Activated CD4-positive, alpha-beta T cell treated with anti-CD3 and anti-CD28 coated beads, Interleukin-2, amount 50 U/mL, for 24 hours (primary cell): Measurements from ENCODE around the gene ZBED4.
"Not testable (repeated sequence)": the region's sequence is repeated elsewhere in the genome, so short reads cannot be mapped to it uniquely, and the experiment has no call there.

Experiments used
- DNase-seq, 2 donors: peaks; one replicate each; pipeline ENCODE4 v3.0.0-alpha.2; 2020; ENCODE audit warnings: low read depth in 1 of 2, low spot score in 1 of 2

Gene ZBED4, protein sequence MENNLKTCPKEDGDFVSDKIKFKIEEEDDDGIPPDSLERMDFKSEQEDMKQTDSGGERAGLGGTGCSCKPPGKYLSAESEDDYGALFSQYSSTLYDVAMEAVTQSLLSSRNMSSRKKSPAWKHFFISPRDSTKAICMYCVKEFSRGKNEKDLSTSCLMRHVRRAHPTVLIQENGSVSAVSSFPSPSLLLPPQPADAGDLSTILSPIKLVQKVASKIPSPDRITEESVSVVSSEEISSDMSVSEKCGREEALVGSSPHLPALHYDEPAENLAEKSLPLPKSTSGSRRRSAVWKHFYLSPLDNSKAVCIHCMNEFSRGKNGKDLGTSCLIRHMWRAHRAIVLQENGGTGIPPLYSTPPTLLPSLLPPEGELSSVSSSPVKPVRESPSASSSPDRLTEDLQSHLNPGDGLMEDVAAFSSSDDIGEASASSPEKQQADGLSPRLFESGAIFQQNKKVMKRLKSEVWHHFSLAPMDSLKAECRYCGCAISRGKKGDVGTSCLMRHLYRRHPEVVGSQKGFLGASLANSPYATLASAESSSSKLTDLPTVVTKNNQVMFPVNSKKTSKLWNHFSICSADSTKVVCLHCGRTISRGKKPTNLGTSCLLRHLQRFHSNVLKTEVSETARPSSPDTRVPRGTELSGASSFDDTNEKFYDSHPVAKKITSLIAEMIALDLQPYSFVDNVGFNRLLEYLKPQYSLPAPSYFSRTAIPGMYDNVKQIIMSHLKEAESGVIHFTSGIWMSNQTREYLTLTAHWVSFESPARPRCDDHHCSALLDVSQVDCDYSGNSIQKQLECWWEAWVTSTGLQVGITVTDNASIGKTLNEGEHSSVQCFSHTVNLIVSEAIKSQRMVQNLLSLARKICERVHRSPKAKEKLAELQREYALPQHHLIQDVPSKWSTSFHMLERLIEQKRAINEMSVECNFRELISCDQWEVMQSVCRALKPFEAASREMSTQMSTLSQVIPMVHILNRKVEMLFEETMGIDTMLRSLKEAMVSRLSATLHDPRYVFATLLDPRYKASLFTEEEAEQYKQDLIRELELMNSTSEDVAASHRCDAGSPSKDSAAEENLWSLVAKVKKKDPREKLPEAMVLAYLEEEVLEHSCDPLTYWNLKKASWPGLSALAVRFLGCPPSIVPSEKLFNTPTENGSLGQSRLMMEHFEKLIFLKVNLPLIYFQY

DNA sequence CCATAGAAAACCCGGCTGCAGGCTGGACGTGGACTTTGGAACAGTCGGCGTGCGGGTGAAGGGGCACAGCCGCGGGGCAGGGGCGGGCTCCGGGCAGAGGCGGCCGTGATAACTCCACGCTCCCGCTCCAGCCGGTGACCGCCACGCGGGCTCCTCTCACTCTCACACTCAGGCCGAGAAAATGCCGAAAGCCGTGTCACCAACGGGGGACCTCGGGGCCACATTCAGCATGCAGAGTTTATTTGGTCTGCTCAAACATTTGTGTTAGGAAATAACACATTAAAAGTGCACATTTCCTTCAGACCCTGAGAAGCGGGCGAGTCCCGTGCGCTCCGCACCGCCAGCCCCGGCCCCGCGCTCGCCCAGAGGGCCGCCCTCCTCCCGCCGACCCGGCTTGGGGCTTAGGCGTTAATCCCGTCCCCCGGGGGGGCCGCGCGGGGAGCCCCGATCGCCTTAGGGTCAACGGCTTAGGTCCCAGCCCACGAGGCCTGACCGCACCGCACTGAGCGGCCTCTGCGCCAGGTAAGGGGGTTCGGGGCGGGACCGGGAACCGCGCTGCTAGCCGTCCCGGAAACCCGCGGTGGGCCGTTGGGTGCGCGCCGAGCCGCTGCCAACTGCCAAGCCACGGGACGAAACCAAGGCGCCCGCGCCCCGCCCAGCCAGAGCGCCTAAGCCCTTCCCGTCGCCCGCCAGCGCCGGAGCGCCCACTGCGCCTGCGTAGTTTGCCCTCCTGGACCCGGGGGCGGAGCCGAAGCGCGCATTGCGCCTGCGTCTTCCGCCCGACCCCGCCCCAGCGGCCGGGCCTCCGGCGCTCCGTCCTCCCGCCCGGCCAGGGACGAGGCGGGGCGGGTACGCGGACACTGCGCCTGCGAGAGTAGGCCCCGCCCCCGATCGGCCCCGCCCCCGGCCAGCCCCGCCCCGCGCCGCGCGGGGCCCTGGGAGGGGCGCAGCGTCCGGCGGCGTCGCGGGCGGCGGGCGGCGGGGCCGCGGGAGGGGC is at the start of gene ZBED4:
ZBED4 (plus strand) TSS at position 947 of the 997 bp plus-strand sequence. CDS start 29,819 bp downstream, outside the sequence.
- DNase-seq, result peak; percentile 97

DNA sequence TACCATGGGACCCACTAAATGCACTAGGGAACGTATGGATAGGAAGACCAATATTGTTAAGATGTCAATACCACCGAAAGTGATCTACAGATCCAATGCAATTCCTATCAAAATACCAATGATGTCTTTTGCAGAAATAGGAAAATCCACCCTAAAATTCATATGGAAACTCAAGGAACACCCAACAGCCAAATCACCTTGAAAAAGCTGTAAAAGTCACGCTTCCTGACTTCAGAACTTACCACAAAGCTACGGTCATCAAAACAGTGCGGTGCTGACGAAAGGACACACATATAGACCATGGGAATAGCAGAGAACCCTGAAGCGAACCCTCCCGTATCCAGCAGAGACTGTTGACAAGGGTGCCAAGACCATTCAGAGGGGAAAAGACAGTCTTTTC is 46.5 kb upstream of the ZBED4 start:
- DNase-seq, result no peak

DNA sequence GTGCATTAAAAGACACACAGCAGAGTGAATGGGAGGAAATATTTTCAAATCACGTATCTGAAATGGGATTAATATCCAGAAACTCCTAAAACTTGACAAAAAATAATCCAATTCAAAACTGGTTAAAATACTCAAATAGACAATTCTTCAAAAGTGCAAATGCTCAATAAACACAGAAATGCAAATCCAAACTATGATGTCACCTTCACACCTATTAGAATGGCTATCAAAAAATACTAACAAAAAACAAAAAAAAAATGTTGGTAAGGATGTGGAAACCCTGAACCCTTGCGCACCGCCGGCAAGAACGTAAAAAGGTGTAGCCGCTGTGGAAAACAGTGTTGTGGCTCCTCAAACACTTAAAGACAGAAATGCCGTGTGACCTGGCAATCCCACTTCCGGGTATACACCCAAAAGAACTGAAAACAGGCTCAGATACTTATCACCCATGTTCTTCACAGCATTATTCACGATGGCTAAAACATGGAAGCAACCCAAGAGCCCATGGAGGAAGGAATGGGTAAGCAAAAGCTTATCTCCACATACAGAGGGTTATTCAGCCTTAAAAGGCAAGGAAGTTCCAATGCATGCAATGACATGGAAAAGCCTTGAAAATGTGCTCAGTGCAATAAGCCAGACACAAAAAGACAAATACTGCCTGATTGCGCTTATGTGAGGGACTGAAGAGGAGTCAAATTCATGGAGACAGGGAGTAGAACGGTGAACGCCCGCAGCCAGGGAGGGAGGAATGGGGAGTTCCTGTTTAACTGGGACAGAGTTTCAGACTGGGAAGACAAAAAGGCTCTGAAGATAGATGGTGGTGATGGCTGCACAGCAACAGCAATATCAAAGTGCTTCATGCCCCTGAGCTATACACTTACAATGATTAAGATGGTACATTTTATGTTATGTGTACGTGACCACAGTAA is 45.6 kb upstream of the ZBED4 start:
- DNase-seq, result no peak

GRCh38 chr22:49810363-49811019 is 43.2 kb upstream of the ZBED4 start:
- DNase-seq, result no peak

GRCh38 chr22:49811020-49811791 is 42.4 kb upstream of the ZBED4 start:
- DNase-seq, result no peak

DNA sequence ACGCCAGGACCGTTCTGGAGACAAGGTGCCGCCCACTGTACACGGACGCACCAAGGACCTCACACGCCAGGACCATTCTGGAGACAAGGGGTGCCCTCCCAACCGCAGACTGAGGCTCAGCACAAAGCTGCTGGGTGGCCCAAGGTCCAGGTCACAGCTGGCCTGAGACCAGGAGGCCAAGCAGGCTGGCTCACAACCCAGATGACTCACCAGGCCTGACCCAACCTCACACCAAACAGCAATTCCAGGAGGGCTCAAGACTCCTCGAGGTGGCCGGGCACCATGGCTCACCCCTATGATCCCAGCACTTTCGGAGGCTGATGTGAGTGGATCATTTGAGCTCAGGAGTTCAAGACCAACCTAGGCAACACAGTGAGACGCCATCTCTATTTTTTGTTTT is 40.8 kb upstream of the ZBED4 start:
- DNase-seq, result no peak

DNA sequence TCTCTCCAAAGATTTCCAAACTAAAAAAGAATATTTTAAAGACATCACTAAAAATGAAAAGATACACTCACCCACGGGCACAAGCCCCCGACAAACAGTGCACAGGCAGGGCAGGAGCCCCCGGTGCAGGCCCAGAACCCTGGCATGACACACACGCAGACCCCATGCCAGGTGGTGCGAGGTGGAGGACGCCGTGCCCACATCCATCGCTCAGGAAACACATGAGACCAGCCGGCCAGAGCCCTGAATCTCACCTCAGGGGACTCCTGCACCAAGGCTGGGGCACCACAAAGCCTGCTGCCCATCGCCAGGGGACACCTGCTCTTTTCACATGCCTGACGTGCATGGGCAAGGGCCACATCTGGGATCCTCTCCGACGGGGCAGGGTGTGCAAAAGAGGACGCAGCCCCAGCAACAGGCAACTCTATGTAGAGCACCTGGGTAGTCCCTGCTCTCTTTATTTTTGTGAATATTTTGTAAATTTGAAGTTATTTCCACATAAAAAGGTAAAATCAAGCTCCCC is 39.4 kb upstream of the ZBED4 start:
- DNase-seq, result no peak

DNA sequence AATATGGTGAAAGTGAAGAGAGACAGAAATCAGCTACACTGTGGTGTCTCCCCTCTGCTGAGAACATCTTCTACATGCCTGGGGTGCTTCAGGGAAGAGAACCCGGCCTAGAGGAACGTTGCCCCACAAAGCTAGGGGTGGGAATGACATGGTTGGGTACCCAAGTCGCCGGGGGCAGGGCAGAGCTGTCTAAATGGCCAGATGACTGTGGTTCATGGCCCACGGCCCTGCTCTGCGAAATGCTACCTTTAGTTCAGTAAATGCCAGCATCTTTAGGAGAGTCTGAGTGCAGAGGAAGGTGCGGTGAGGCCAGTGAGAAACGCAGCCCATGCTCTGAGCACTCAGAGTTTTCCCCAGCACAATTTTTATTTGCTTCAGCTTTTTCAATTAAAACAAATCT is 38.8 kb upstream of the ZBED4 start:
- DNase-seq, result no peak

DNA sequence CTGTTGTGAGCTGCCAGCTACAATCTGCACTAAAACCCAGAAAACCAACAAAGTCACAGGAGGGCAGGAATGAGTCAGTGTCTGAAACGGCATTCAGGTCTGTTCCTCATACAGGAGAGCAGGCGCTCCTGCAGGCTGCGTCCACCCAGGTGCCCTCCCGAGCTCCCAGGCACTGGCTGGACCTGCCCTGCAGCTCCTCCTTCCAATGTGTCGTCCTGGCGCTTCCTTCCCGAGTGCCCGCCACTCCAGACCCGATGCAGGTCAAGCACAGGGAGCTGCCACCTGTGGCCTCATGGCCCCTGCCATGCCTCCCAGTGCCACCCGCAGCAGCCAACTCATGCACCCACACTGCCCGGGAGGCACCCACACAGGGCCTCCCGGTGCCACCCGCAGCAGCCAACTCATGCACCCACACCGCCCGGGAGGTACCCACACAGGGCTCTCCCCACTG is 38.0 kb upstream of the ZBED4 start:
- DNase-seq, result no peak

DNA sequence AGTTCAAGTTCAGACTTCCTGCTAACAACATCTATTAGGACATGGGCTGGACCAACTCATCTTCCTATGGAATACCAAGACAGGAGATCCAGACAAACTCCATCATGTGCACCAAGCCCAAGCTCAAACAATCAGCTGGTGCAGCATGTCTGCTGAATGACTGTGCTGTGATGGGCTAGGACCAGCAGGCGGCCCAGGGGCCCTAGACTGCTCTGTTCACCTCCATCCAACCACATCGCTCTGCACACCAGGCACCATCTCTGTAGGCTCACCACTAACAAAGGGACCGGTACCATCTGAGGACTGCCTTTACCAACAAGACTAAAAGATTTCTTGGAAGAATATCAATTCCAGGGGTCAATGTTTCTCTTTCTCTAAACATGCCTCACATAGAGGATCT is 36.3 kb upstream of the ZBED4 start:
- no peak for DNase-seq

- DNase-seq, result no peak
These were observed 32.7 kb upstream of the ZBED4 start for GRCh38 chr22:49820984-49821383.

DNA sequence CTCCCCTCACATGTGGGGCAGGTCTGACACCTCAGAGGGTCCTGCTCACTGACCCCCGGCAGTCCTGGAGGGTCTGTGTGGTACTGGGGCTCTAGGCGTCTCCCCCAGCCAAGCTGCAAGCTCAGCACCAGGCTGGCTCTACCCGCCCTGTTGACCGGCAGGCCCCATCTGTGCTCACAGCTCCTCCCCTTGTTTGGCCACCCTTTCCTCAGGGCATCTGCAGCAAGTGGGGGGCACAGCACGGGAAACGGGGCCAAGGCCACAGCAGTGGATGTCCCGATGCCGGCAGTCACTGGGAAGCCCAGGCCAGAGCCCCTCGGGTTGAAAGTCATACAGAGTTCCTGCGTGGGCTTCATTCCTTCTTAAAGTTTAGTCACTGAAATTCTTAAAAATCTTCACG is 31.9 kb upstream of the ZBED4 start:
- not testable (repeated sequence) for DNase-seq

- no peak for DNase-seq
These were observed 30.2 kb upstream of the ZBED4 start for GRCh38 chr22:49823289-49824045.

DNA sequence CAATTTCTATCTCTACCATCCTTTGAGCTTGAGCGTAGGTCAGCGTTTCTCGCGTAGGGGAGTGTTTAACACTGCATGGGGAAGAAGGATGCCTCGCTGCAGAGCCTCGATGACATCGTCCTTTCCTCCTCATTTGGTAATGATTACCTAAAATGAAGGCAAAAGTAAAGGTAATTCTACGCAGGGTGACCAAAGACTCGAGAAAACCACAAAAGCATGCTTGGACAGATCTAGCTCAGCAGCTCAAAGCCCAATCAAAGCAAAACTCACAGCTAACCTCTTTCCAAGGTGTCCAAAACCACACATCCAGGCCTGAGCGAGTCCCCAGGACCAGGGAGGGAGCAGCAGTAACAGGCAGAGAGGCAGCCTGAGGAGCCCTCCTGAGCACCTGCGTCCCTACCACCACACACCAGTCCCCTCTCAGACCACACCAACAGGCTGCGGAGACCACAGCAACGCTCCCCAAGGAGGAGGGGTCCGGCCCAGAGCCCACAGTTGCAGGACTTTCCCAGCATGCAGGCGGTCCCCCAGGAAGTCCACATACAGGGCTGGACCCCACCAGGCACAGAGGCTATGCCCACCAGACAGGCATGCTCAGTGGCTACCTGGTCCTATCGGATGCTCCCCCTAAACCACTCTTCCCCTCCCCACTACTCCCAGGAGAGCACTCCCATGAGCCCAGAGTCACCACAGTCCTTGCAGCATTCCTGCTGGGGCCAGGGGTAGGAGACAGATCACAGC is 29.3 kb upstream of the ZBED4 start:
- no peak for DNase-seq

- no peak for DNase-seq
These were observed 28.7 kb upstream of the ZBED4 start for GRCh38 chr22:49824936-49825335.

DNA sequence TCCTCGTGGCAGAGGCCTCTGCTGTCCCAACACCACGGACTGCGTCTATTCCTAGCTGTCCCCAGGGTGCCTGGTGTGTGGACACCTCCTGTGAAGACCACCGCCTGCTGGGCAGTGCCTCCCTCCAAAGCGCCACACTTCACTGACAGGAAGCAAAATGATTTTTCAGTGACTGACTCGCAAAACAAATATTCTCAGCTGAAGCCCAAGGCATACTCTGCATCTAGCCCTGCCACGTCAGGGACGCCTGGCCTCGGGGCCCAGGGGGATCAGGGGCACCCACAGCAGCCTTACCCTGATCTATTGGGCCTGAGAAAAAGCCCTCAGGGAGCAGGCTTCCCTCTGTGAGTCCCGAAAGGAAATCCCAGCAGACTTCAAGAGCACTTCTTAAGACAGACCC is 28.2 kb upstream of the ZBED4 start:
- no peak for DNase-seq
